ENCODE results near the gene DHRS13. TPM values are rescaled to one million over a fixed set of nuclear protein-coding genes. Genes with fewer than 3 reads are reported as not detected.

DHRS13 gene, protein sequence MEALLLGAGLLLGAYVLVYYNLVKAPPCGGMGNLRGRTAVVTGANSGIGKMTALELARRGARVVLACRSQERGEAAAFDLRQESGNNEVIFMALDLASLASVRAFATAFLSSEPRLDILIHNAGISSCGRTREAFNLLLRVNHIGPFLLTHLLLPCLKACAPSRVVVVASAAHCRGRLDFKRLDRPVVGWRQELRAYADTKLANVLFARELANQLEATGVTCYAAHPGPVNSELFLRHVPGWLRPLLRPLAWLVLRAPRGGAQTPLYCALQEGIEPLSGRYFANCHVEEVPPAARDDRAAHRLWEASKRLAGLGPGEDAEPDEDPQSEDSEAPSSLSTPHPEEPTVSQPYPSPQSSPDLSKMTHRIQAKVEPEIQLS
- 40.9 and 44.6 TPM in 2 replicates for total RNA-seq
- 28.1 and 35.4 TPM in 2 replicates for polyA plus RNA-seq

DNA sequence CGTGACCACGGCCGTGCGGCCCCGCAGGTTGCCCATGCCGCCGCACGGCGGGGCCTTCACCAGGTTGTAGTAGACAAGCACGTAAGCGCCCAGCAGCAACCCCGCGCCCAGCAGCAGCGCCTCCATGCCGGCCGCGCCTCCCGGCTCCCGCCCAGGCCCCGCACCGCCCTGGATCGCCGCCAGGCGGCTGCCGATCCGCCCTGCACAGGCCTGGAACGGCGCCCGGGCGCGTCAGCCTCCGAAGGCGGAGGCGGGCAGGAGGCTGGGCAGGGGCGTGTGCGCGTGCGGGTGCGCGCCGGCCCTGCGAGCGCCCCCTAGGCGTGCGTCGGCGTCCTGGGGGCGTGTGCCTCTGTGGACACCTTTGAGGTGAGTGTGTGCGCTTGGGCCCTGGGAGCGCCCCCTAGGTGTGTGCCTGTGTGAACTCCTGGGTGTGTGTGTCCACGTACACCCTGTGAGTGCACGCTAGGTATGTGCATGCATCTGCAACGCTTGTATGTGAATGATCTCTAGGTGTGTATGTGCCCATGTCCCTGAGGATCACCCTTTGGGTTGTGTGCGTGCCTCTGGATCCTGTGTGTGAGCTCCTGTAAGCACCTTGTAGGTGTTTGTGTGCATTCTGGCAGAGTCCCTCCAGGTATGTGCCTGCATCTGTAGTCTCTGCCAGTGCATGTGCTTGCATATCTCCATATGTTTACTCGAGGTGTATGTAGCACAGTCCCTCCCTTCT is at the start of gene DHRS13:
DHRS13 (minus strand) TSS at position 261 of the 727 bp plus-strand sequence; CDS start at position 126, 135 bp downstream.
- H3K4me3 ChIP-seq = peak within 1 kb of the TSS; percentile 58
- H3K27ac ChIP-seq = peak within 1 kb of the TSS; percentile 71

DNA sequence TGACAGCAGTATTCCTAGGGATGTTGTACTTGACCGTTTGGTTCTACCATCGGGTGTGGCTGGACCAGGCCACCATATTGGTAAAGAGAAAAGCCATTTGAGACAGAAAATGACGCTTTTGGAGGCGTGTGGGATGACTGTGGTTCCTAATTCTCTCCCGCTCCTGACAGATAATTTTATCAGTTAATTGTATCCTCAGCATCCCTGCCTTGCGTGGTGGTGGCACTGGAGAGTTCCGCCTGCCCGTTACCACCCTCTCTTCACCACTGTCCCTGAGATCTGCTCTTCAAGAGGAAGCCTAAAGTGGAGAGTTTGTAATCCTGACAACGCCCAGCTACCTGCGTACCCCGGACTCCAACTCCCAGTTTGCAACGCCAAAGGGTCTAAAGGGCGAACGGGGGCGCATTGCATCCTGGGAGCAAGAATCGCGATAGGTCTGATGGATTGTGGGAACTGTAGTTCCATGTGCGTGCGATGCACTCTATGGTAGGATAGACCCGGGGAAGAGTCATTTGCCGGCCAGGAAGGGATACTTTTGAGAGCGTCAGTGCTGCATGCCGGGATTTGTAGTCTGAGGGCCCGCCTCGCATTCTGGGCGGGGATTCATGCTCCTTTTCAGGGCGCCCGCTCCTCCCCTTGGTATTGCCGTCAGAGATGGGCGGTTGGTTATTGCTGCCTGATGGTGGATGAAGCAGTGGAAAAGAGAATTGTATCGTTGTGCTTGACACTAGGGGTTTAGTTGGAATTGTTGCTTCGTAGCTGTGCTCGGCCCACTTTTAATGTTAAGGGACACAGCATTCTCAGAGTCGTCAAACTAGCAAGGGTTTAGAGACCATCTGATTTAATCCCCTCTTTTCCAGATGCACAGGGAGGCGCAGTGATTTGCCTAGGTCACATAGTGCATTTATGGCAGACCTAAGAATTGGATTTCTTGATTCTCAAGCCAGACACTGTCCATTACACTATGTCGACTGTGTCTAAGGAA is 49.4 kb upstream of the DHRS13 start:
- Histone ChIP-seq H3K36me3 (no peaks in the 10 kb centered on the region), H3K27ac (peak overlapping the region; percentile 97), H3K9me3 (ENCODE audit: low read depth) (no peaks in the 10 kb centered on the region), H3K4me1 (ENCODE audit: low read depth) (peaks cover 12% of the 10 kb centered on the region), H3K27me3 (no peaks in the 10 kb centered on the region), H3K4me3 (peak overlapping the region; percentile 69)
- TF ChIP-seq, protein P1, sequence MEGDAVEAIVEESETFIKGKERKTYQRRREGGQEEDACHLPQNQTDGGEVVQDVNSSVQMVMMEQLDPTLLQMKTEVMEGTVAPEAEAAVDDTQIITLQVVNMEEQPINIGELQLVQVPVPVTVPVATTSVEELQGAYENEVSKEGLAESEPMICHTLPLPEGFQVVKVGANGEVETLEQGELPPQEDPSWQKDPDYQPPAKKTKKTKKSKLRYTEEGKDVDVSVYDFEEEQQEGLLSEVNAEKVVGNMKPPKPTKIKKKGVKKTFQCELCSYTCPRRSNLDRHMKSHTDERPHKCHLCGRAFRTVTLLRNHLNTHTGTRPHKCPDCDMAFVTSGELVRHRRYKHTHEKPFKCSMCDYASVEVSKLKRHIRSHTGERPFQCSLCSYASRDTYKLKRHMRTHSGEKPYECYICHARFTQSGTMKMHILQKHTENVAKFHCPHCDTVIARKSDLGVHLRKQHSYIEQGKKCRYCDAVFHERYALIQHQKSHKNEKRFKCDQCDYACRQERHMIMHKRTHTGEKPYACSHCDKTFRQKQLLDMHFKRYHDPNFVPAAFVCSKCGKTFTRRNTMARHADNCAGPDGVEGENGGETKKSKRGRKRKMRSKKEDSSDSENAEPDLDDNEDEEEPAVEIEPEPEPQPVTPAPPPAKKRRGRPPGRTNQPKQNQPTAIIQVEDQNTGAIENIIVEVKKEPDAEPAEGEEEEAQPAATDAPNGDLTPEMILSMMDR (IDR thresholded peaks at IDR 0.05; ENCODE audit: low read depth, low read length) = no peak
- DNase-seq (ENCODE audit: low read depth in 1 of 2, low spot score in 1 of 2) = peak; percentile 99 to 100

More for the DNA sequence above, at the start of gene DHRS13:
- no peaks in the 10 kb centered on the region for H3K27me3 ChIP-seq
- H3K4me1 ChIP-seq (ENCODE audit: low read depth) = no peaks in the 10 kb centered on the region
- DNase-seq (ENCODE audit: low read depth in 1 of 2, low spot score in 1 of 2) = peak; percentile 92 to 95
- TF ChIP-seq, protein P1 (IDR thresholded peaks at IDR 0.05; ENCODE audit: low read depth, low read length) = peak; percentile 78
- peaks cover 16% of the 10 kb centered on the region for H3K36me3 ChIP-seq
- no peaks in the 10 kb centered on the region for H3K9me3 ChIP-seq (ENCODE audit: low read depth)

DNA sequence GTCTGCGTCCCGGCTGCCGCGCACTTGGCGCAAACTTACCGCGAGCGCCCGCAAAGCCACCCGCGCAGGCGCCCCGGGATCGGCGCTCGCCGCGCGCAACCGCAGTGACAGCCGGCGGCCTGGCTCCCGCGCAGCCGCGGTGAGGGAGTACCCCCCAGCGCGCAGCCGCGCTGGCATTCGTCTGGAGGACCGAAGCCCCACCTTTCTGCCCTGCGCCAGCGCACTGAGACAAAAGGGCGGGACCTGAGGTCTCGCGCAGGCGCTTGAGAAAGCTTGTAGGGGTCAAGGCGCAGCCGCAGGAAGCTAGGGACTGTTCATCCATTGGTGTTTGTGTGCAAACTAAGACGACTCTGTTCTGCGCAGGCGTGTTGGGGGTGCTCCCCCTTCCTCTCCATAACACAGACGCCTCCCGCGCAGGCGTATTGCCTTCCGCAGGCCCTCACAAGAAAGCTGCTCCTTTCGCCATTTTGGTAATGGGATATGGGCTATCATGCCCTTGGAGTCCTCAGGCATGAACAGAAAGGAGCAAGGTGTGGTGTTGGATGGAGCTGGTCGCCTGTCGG is 48.6 kb upstream of the DHRS13 start, which contains the start of gene PHF12:
PHF12 (minus strand) TSS at position 91 of the 563 bp plus-strand sequence. CDS start 558 bp downstream, outside the sequence.
- Histone ChIP-seq H3K4me3 (peak within 1 kb of the TSS; percentile 90), H3K9me3 (ENCODE audit: low read depth) (no peaks in the 10 kb centered on the region), H3K4me1 (ENCODE audit: low read depth) (peaks cover 12% of the 10 kb centered on the region), H3K36me3 (no peaks in the 10 kb centered on the region), H3K27me3 (no peaks in the 10 kb centered on the region), H3K27ac (peak within 1 kb of the TSS; percentile 97)
- TF ChIP-seq, protein P1 (IDR thresholded peaks at IDR 0.05; ENCODE audit: low read depth, low read length) = no peak
- DNase-seq (ENCODE audit: low read depth in 1 of 2, low spot score in 1 of 2) = peak; percentile 100

DNA sequence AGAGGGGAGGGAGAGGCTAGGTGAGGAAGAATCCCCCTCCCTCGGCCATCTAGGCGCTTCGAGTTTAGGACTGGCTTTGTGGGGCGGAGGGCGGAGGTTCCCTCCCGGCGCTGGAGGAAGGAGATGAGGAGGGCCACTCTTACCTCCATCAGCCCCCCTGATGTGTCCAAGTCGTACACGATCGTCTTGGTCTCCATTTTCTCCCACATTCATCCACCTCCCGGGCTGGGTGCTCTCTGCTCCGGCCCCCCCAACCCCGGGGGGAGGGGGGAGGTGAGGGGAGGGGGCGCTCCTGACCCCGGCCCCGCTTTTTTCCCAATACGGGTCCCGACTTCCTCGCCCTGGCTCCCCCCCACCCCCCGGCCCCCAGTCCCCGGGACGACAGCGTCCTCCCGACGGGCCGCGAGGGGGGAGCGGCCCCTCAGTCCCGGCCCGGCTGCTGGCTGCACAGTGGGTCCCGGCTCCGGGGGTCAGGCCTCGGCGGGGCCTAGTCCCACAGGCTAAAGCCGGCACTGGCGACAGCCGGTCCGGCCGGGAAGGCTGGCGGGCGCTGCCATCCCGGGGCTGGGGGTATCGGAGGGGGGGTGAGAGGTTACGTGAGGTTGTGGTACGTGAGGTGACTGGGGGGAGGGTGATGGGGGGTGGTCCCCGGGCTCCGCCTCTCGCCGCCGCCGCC is 48.0 kb upstream of the DHRS13 start:
- no peak for DNase-seq (ENCODE audit: low read depth in 1 of 2, low spot score in 1 of 2)
- no peaks in the 10 kb centered on the region for H3K27me3 ChIP-seq
- H3K4me3 ChIP-seq = peak overlapping the region; percentile 90
- TF ChIP-seq, protein P1 (IDR thresholded peaks at IDR 0.05; ENCODE audit: low read depth, low read length) = no peak
- no peaks in the 10 kb centered on the region for H3K9me3 ChIP-seq (ENCODE audit: low read depth)
- H3K36me3 ChIP-seq = no peaks in the 10 kb centered on the region
- H3K27ac ChIP-seq = peak overlapping the region; percentile 90
- peaks cover 12% of the 10 kb centered on the region for H3K4me1 ChIP-seq (ENCODE audit: low read depth)

Data from cardiac muscle cell (in vitro differentiated cells and primary cell).